ENCODE measurements around the gene MSTO1.
"Not testable (repeated sequence)": the region's sequence is repeated elsewhere in the genome, so short reads cannot be mapped to it uniquely, and the experiment has no call there.

Gene MSTO1

GRCh38 chr1:155622191-155622590, 12.2 kb downstream of the MSTO1 start:
- no peak for DNase-seq

GRCh38 chr1:155623357-155623756, 13.3 kb downstream of the MSTO1 start:
- no peak for DNase-seq

GRCh38 chr1:155626428-155626827, 16.4 kb downstream of the MSTO1 start:
- not testable (repeated sequence) for DNase-seq

- DNase-seq, result no peak
Observed at GRCh38 chr1:155636397-155637153, 26.6 kb downstream of the MSTO1 start.

GRCh38 chr1:155640367-155640766, 30.3 kb downstream of the MSTO1 start:
- no peak for DNase-seq

- not testable (repeated sequence) for DNase-seq
Observed at GRCh38 chr1:155642559-155643180, 32.7 kb downstream of the MSTO1 start.

- no peak for DNase-seq
Observed at GRCh38 chr1:155643230-155643629, 33.2 kb downstream of the MSTO1 start.

- DNase-seq, result no peak
Observed at GRCh38 chr1:155645034-155645598, 35.1 kb downstream of the MSTO1 start.

GRCh38 chr1:155645648-155646047, 35.6 kb downstream of the MSTO1 start:
- no peak for DNase-seq

- DNase-seq, result no peak
Observed at GRCh38 chr1:155646307-155646706, 36.3 kb downstream of the MSTO1 start.

- DNase-seq, result no peak
Observed at GRCh38 chr1:155648207-155649147, 38.5 kb downstream of the MSTO1 start.

- DNase-seq, result no peak
Observed at GRCh38 chr1:155649676-155650075, 39.7 kb downstream of the MSTO1 start.

GRCh38 chr1:155650231-155650757, 40.3 kb downstream of the MSTO1 start:
- DNase-seq, result no peak

- no peak for DNase-seq
Observed at GRCh38 chr1:155651861-155652661, 42.0 kb downstream of the MSTO1 start.

GRCh38 chr1:155652951-155653350, 42.9 kb downstream of the MSTO1 start:
- DNase-seq, result no peak

- DNase-seq, result no peak
Observed at GRCh38 chr1:155657463-155657862, 47.4 kb downstream of the MSTO1 start.

GRCh38 chr1:155661239-155661638, 51.2 kb downstream of the MSTO1 start:
- not testable (repeated sequence) for DNase-seq
